Stomach smooth muscle (tissue), 2 donors: Measurements from ENCODE around the gene RMI1.

ENCODE experiments used
- H3K27ac ChIP-seq: one replicate; pipeline ENCODE4 v1.7.0; 2013; ENCODE audit warnings: mild to moderate bottlenecking, low read length, inconsistent platforms
- H3K27me3 ChIP-seq, 2 donors: one replicate each; pipeline ENCODE4 v1.7.0; 2013; ENCODE audit warnings: low read length in 2 of 2; ENCODE audit not compliant: insufficient read depth in 2 of 2, control insufficient read depth in 1 of 2
- H3K36me3 ChIP-seq, 2 donors: one replicate each; pipeline ENCODE4 v1.7.0; 2013; ENCODE audit warnings: low read length in 2 of 2; ENCODE audit not compliant: control insufficient read depth in 2 of 2, insufficient read depth in 2 of 2
- H3K4me1 ChIP-seq: one replicate; pipeline ENCODE4 v1.7.0; 2013; ENCODE audit warnings: low read length; ENCODE audit not compliant: control insufficient read depth, insufficient read depth
- H3K4me3 ChIP-seq, 2 donors: one replicate each; pipeline ENCODE4 v1.7.0; 2013; ENCODE audit warnings: low read length in 2 of 2
- H3K9ac ChIP-seq, 2 donors: one replicate each; pipeline ENCODE4 v1.7.0; 2013; ENCODE audit warnings: low read length in 2 of 2, mild to moderate bottlenecking in 1 of 2
- H3K9me3 ChIP-seq, 2 donors: one replicate each; pipeline ENCODE4 v1.7.0; 2013; ENCODE audit warnings: low read length in 2 of 2; ENCODE audit not compliant: control insufficient read depth in 2 of 2
- donor health status: healthy.
- donor health status: Pancreatic carcinoma.

The RMI1 gene

GRCh38 chr9:83986765-83987401, 6.3 kb downstream of the RMI1 start:
- Histone ChIP-seq H3K4me3 (no peak overlapping the region), H3K4me1 (no peaks in the 10 kb centered on the region), H3K27ac (no peak overlapping the region), H3K36me3 (no peaks in the 10 kb centered on the region), H3K9ac (no peak overlapping the region), H3K27me3 (no peaks in the 10 kb centered on the region), H3K9me3 (no peaks in the 10 kb centered on the region)

- no peaks in the 10 kb centered on the region for H3K4me1 ChIP-seq
These were observed 6.8 kb downstream of the RMI1 start for GRCh38 chr9:83987402-83987791.

GRCh38 chr9:83988411-83988810, 7.8 kb downstream of the RMI1 start:
- no peaks in the 10 kb centered on the region for H3K36me3 ChIP-seq
- no peak overlapping the region for H3K27ac ChIP-seq
- no peak overlapping the region for H3K9ac ChIP-seq
- no peaks in the 10 kb centered on the region for H3K27me3 ChIP-seq
- H3K9me3 ChIP-seq = no peaks in the 10 kb centered on the region
- H3K4me1 ChIP-seq = no peaks in the 10 kb centered on the region
- no peak overlapping the region for H3K4me3 ChIP-seq

More at GRCh38 chr9:83987402-83987791, 6.8 kb downstream of the RMI1 start:
- Histone ChIP-seq H3K27me3 (no peaks in the 10 kb centered on the region), H3K4me3 (no peak overlapping the region), H3K36me3 (no peaks in the 10 kb centered on the region), H3K27ac (no peak overlapping the region), H3K9me3 (no peaks in the 10 kb centered on the region), H3K9ac (no peak overlapping the region)

- H3K27ac ChIP-seq = no peak overlapping the region
- H3K9me3 ChIP-seq = no peaks in the 10 kb centered on the region
- no peak overlapping the region for H3K4me3 ChIP-seq
- H3K27me3 ChIP-seq = no peaks in the 10 kb centered on the region
- no peaks in the 10 kb centered on the region for H3K36me3 ChIP-seq
- H3K9ac ChIP-seq = no peak overlapping the region
- H3K4me1 ChIP-seq = no peaks in the 10 kb centered on the region
These were observed 10.8 kb downstream of the RMI1 start for GRCh38 chr9:83991355-83991754.

- H3K27me3 ChIP-seq = no peaks in the 10 kb centered on the region
- H3K9me3 ChIP-seq = no peaks in the 10 kb centered on the region
- no peak overlapping the region for H3K27ac ChIP-seq
- H3K9ac ChIP-seq = no peak overlapping the region
- no peaks in the 10 kb centered on the region for H3K4me1 ChIP-seq
- no peaks in the 10 kb centered on the region for H3K36me3 ChIP-seq
- H3K4me3 ChIP-seq = no peak overlapping the region
These were observed 11.8 kb downstream of the RMI1 start for GRCh38 chr9:83992407-83992806.

GRCh38 chr9:83992901-83993300, 12.3 kb downstream of the RMI1 start:
- Histone ChIP-seq H3K36me3 (no peaks in the 10 kb centered on the region), H3K9me3 (no peaks in the 10 kb centered on the region), H3K4me1 (no peaks in the 10 kb centered on the region), H3K27me3 (no peaks in the 10 kb centered on the region), H3K9ac (no peak overlapping the region), H3K4me3 (no peak overlapping the region), H3K27ac (no peak overlapping the region)

GRCh38 chr9:83996126-83996525, 15.5 kb downstream of the RMI1 start:
- Histone ChIP-seq H3K27ac (no peak overlapping the region), H3K27me3 (no peaks in the 10 kb centered on the region)

GRCh38 chr9:83999141-83999918, 18.7 kb downstream of the RMI1 start:
- Histone ChIP-seq H3K9ac (no peak overlapping the region), H3K36me3 (peaks cover 0 to 3% of the 10 kb centered on the region in 2 donors), H3K9me3 (no peaks in the 10 kb centered on the region), H3K4me1 (no peaks in the 10 kb centered on the region), H3K27ac (no peak overlapping the region), H3K27me3 (no peaks in the 10 kb centered on the region), H3K4me3 (no peak overlapping the region)

More at GRCh38 chr9:83996126-83996525, 15.5 kb downstream of the RMI1 start:
- Histone ChIP-seq H3K9me3 (no peaks in the 10 kb centered on the region), H3K36me3 (no peaks in the 10 kb centered on the region), H3K4me1 (no peaks in the 10 kb centered on the region), H3K4me3 (no peak overlapping the region), H3K9ac (no peak overlapping the region)

- peaks cover 0 to 5% of the 10 kb centered on the region in 2 donors for H3K36me3 ChIP-seq
- H3K4me3 ChIP-seq = no peak overlapping the region
- no peak overlapping the region for H3K27ac ChIP-seq
- H3K4me1 ChIP-seq = no peaks in the 10 kb centered on the region
- H3K9me3 ChIP-seq = no peaks in the 10 kb centered on the region
- H3K9ac ChIP-seq = no peak overlapping the region
- H3K27me3 ChIP-seq = no peaks in the 10 kb centered on the region
These were observed 19.6 kb downstream of the RMI1 start for GRCh38 chr9:84000186-84000585.

- H3K36me3 ChIP-seq = peaks cover 0 to 5% of the 10 kb centered on the region in 2 donors
- H3K4me1 ChIP-seq = no peaks in the 10 kb centered on the region
- no peak overlapping the region for H3K4me3 ChIP-seq
- H3K27me3 ChIP-seq = no peaks in the 10 kb centered on the region
- H3K9ac ChIP-seq = no peak overlapping the region
- H3K27ac ChIP-seq = no peak overlapping the region
- no peaks in the 10 kb centered on the region for H3K9me3 ChIP-seq
These were observed 21.0 kb downstream of the RMI1 start for GRCh38 chr9:84001621-84002020.

- no peaks in the 10 kb centered on the region for H3K9me3 ChIP-seq
- no peak overlapping the region for H3K9ac ChIP-seq
- no peak overlapping the region for H3K27ac ChIP-seq
- H3K4me1 ChIP-seq = no peaks in the 10 kb centered on the region
- H3K4me3 ChIP-seq = no peak overlapping the region
- peaks cover 0 to 5% of the 10 kb centered on the region in 2 donors for H3K36me3 ChIP-seq
- H3K27me3 ChIP-seq = no peaks in the 10 kb centered on the region
These were observed 21.7 kb downstream of the RMI1 start for GRCh38 chr9:84002344-84002743.
